NCI-H1105 (cell line): ENCODE data around the gene OBSL1.

Experiments used
- DNase-seq: peaks from one replicate; lab custom pipeline; 2025; lab: John Stamatoyannopoulos, UW

Gene OBSL1

GRCh38 chr2:219596954-219597551 is 25.7 kb upstream of the OBSL1 start:
- DNase-seq, result no peak

GRCh38 chr2:219595256-219595655 is 23.9 kb upstream of the OBSL1 start:
- DNase-seq, result no peak

DNA sequence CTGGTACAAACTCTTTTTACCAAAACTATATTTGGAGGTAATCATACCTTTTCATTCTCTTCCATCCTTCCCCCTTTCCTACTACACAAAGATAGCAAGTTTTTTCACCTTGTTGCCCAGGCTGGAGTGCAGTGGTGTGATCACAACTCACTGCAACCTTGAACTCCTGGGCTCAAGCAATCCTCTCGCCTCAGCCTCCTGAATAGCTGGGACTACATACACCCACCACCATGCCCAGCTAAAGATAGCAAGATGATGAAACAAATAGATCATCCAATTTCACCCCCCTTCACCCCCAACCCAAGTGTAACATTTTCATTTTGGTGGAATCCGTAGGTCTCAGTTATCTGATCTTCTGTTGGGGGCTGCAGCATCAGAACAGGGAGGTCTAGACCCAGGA is 21.8 kb upstream of the OBSL1 start:
- DNase-seq, result no peak

DNA sequence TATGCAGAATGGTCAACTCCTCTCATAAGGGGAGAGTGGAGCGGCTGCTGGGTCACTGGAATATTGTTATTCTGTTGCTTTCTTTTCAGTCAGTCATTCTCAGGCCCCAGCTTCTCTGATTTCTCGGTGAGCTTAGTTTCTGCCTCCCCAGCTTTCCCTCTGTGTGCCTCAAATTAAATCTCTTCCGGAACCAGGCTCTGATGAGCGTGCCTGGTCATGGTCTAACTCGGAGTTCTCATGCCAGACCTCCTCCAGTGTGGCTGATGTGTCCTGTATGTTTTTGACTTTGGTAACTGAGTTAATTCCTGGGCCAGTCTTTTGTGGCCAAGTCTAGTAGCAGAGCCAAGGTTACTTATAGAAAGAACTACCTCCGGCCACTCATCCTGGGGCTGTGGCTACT is 21.4 kb upstream of the OBSL1 start:
- no peak for DNase-seq

GRCh38 chr2:219591091-219591490 is 19.8 kb upstream of the OBSL1 start:
- no peak for DNase-seq

GRCh38 chr2:219581346-219581745 is 10.0 kb upstream of the OBSL1 start:
- DNase-seq, result no peak

- DNase-seq, result no peak
Observed at GRCh38 chr2:219578811-219579613, 7.7 kb upstream of the OBSL1 start.

- peak; percentile 33 for DNase-seq
Observed at GRCh38 chr2:219576505-219577388, 5.4 kb upstream of the OBSL1 start.

DNA sequence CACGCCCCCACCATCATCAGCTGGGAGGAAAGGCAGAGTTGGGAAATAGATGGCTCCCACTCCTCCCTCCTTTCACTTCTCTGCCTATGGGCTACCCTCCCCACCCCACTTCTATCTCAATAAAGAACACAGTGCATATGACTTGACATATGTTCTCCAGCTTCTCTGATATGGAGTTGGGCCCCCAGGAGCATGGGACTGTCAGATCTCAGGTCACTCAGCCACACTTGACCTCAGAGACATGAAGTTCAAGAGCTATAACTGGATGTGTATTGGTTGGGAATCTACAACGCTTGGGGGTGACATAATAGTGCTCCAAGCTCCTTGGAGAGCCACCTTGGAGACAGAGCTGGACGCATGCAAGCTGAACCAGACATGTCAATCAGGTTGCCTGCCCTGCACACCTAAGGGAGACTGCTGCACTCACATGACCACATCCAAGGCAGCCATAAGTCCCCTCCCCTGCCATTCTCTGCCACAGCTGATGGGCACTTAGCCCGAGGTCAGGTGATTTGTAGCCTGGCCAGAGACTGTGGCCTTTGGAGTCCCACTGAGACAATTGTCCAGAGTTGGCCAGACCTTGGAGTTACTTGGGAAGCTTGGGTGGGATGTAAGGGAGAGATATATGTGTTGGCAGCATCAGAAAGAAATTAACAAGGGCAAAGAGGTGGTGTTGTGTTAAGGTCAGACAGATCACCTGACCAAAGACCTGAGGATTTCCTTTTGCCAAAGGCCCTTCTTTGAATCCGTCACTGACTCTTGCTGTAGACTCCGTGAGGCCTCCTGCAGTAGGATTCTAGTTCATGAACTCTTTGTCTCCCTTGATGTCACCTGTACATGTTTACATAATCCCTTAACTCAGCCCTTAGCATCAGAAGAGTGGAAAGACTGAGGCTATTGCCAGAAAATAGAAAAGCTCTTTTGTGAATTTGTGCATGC is 4.5 kb upstream of the OBSL1 start:
- DNase-seq, result no peak

DNA sequence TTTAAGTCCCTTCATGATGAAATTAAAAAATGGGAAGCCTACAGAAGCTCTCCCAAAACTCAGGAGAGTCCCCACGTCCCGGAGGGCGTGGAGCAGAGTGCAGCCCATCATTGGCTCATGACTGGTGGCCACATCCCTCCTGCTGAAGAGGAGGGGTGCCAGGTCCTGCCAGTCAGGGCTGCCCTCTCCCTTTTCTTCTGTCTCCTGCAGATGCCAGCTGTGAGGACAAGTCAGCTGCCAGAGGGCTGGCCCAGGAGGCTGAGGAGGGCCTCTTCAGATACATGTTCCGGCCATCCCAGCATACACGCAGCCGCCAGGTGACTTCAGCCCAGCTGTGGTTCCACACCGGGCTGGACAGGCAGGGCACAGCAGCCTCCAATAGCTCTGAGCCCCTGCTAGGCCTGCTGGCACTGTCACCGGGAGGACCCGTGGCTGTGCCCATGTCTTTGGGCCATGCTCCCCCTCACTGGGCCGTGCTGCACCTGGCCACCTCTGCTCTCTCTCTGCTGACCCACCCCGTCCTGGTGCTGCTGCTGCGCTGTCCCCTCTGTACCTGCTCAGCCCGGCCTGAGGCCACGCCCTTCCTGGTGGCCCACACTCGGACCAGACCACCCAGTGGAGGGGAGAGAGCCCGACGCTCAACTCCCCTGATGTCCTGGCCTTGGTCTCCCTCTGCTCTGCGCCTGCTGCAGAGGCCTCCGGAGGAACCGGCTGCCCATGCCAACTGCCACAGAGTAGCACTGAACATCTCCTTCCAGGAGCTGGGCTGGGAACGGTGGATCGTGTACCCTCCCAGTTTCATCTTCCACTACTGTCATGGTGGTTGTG is 3.4 kb upstream of the OBSL1 start:
- no peak for DNase-seq

GRCh38 chr2:219573166-219573565 is 1.8 kb upstream of the OBSL1 start:
- DNase-seq, result no peak

DNA sequence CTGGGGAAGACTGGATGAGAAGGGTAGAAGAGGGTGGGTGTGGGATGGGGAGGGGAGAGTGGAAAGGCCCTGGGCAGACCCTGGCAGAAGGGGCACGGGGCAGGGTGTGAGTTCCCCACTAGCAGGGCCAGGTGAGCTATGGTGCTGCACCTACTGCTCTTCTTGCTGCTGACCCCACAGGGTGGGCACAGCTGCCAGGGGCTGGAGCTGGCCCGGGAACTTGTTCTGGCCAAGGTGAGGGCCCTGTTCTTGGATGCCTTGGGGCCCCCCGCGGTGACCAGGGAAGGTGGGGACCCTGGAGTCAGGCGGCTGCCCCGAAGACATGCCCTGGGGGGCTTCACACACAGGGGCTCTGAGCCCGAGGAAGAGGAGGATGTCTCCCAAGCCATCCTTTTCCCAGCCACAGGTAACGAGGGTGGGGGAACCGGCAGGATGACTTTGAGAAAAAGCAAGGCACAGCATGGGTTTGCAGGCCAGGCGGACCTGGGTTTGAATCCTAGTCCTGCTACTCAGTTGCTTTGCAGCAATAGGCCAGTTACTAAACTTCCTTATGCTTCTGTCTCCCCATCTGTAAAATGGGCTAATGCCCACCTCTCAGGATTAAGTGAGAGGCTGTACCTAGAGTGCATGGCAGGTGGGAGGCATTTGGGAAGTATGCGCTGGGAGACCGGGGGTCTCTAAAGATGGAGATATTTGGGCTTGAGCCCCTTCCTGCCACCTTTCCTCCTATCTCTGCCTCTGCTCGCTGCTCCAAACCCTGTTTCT is 1.1 kb upstream of the OBSL1 start, which contains the start of gene INHA:
INHA (plus strand) TSS at position 74 of the 765 bp plus-strand sequence; CDS start at position 139, 65 bp downstream.
- DNase-seq, result no peak

GRCh38 chr2:219570924-219571310 is 422 bp downstream of the OBSL1 start:
- no peak for DNase-seq

DNA sequence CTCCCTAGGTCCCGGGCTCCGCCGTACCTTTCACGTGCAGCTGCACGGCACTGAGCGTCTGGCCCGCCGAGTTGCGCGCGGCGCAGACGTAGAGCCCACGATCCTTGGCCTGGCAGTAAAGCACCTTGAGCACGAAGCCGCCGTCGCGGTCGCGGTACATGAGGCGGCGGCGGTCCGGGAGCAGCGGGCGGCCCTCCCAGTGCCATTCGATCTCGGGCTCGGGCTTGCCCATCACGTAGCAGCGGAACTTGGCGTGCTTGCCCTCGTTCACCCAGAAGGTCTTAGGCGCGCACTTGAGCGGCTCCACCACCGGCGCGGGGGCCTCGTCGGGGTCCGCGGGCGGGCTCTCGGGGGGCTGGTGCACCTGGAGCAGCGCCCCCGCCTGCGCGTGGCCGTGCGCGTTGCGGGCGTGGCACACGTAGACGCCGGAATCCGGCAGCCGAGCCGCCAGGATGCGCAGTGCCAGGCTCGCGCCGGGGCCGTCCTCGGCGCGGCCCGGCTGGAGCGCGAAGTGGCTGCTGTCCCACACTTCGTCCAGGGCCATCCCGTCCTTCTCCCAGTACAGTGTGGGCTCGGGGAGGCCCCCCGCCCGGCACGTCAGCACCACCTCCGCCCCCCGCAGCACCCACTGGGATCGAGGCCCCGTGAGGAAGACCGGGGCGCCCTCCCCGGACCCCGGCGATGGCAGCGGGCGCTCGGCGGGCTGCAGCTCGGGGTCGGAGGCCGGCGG is 980 bp downstream of the OBSL1 start:
- DNase-seq, result no peak

- no peak for DNase-seq
Observed at GRCh38 chr2:219569635-219570034, 1.7 kb downstream of the OBSL1 start.

- DNase-seq, result no peak
Observed at GRCh38 chr2:219569041-219569440, 2.3 kb downstream of the OBSL1 start.

DNA sequence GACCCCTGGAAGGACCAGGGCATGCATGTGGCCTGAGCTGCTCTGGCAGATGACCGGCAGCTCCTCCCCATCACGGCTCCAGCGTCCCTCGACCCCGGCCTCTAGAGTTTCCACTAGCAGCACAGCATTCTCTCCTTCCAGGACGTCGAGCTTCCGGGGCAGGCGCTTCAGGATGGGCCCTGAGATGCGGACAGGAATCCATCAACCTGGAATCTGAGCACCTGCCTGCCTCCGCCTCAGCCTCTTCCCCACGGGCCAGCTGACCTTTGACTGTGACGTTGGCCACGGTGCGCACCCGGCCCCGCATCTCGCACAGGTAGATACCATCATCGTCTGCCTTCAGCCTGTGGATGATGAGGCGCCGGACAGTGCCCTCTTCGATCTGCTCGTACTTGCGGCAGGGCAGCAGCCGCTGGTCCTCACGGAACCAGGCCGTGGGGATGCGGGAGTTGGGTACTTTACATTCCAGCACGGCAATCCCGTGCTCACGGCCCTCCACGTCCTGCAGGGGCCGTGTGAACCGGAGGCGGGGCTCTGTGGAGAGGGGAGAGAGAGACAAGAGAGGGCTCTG is 3.5 kb downstream of the OBSL1 start:
- no peak for DNase-seq

GRCh38 chr2:219567131-219567530 is 4.2 kb downstream of the OBSL1 start:
- DNase-seq, result no peak

DNA sequence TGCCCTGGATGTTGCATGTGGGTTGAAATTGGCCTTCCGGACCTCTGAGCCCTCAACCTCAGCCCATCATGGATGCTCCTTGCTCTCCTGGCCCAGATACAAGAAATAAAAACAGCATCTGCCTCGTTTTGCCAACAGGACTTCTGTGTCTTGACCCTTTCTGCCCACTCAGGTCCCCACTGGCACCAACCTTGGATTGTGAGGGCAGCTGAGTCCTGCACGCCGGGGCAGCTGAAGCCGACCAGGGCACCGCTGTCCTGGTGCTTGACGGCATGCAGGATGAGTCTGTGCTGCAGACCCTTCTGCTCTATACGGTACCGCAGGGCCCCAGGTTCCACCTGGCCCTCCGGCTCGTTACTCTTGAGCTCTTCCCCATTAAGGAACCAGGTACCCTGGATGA is 4.7 kb downstream of the OBSL1 start:
- no peak for DNase-seq
